GM11168 (cell line): ENCODE data around the gene DENND6B.

ENCODE experiments used
- in situ Hi-C: fragments of 300-500 bp; cut with MboI; formaldehyde crosslinking; loops from one replicate; pipeline ENCODE4 v1.12.0; 2022; ENCODE audit warnings: low sequenced_read_pairs; ENCODE audit not compliant: unreplicated experiment

DENND6B gene

GRCh38 chr22:50276143-50276542 lies 50.7 kb downstream of the DENND6B start:
- in situ Hi-C loops = loop anchor here (10.0 kb wide), 1 partner anchor 49 kb away; the partner anchor contains the start of gene DENND6B

- in situ Hi-C loops = loop anchor here (10.0 kb wide), 1 partner anchor 49 kb away; the partner anchor contains the start of gene DENND6B
Measured at GRCh38 chr22:50275181-50276055, 51.4 kb downstream of the DENND6B start.

GRCh38 chr22:50274771-50275170 lies 52.0 kb downstream of the DENND6B start:
- in situ Hi-C loops = loop anchor here (10.0 kb wide), 1 partner anchor 50 kb away; the partner anchor contains the start of gene DENND6B

- in situ Hi-C loops = loop anchor here (10.0 kb wide), 1 partner anchor 50 kb away; the partner anchor contains the start of gene DENND6B
Measured at GRCh38 chr22:50274311-50274710, 52.5 kb downstream of the DENND6B start.

GRCh38 chr22:50273781-50274180 lies 53.0 kb downstream of the DENND6B start:
- in situ Hi-C loops = loop anchor here (10.0 kb wide), 1 partner anchor 51 kb away; the partner anchor contains the start of gene DENND6B

- in situ Hi-C loops = loop anchor here (10.0 kb wide), 1 partner anchor 51 kb away; the partner anchor contains the start of gene DENND6B
Measured at GRCh38 chr22:50273352-50273751, 53.5 kb downstream of the DENND6B start.

- in situ Hi-C loops = loop anchor here (10.0 kb wide), 1 partner anchor 53 kb away; the partner anchor contains the start of gene DENND6B
Measured at GRCh38 chr22:50272044-50272802, 54.6 kb downstream of the DENND6B start.

- in situ Hi-C loops = loop anchor here (10.0 kb wide), 1 partner anchor 53 kb away; the partner anchor contains the start of gene DENND6B
Measured at GRCh38 chr22:50271519-50271970, 55.3 kb downstream of the DENND6B start.

GRCh38 chr22:50270666-50271394 lies 56.0 kb downstream of the DENND6B start:
- in situ Hi-C loops = loop anchor here (10.0 kb wide), 1 partner anchor 54 kb away; the partner anchor contains the start of gene DENND6B

- in situ Hi-C loops = loop anchor here (10.0 kb wide), 1 partner anchor 55 kb away; the partner anchor contains the start of gene DENND6B
Measured at GRCh38 chr22:50269970-50270665, 56.7 kb downstream of the DENND6B start, which contains the start of gene MAPK11. TSS of gene MAPK11 (minus strand) at chr22:50270380. CDS start at chr22:50270292, 88 bp downstream.

GRCh38 chr22:50269573-50269969 lies 57.2 kb downstream of the DENND6B start:
- in situ Hi-C loops = no loop called here

- in situ Hi-C loops = no loop called here
Measured at GRCh38 chr22:50268655-50269113, 58.1 kb downstream of the DENND6B start.

GRCh38 chr22:50267591-50268390 lies 59.0 kb downstream of the DENND6B start:
- in situ Hi-C loops = no loop called here

- in situ Hi-C loops = no loop called here
Measured at GRCh38 chr22:50266994-50267393, 59.8 kb downstream of the DENND6B start.

- in situ Hi-C loops = no loop called here
Measured at GRCh38 chr22:50264946-50265669, 61.7 kb downstream of the DENND6B start.

GRCh38 chr22:50264104-50264745 lies 62.6 kb downstream of the DENND6B start:
- in situ Hi-C loops = no loop called here
